LNCAP (cell line): Measurements from ENCODE around the gene PACS1.
A peak's percentile ranks its signal among the peaks of the same experiment; 100 is the strongest.

Experiments used
- TF ChIP-seq, protein P1 (sequence below): fragments of 450-650 bp; IDR thresholded peaks from 2 replicates; pipeline ENCODE4 v1.5.1; 2017; ENCODE audit warnings: mild to moderate bottlenecking

The PACS1 gene

DNA sequence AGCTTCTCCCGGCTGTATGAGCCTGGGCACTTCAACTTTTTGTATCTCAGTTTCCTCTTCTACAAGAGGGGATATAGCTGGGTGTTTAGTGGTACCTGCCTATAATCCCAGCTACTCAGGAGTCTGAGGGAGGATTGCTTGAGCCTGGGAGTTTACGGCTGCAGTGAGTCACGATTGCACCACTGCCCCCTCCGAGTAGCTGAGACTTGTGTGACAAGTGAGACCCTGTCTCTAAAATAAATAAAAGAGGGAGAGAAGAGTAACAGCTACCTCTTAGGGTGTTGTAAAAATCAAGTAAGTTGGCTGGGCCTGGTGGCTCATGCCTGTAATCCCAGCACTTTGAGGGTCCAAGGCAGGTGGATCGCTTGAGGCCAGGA lies 33.8 kb upstream of the PACS1 start:
- TF ChIP-seq, protein P1, sequence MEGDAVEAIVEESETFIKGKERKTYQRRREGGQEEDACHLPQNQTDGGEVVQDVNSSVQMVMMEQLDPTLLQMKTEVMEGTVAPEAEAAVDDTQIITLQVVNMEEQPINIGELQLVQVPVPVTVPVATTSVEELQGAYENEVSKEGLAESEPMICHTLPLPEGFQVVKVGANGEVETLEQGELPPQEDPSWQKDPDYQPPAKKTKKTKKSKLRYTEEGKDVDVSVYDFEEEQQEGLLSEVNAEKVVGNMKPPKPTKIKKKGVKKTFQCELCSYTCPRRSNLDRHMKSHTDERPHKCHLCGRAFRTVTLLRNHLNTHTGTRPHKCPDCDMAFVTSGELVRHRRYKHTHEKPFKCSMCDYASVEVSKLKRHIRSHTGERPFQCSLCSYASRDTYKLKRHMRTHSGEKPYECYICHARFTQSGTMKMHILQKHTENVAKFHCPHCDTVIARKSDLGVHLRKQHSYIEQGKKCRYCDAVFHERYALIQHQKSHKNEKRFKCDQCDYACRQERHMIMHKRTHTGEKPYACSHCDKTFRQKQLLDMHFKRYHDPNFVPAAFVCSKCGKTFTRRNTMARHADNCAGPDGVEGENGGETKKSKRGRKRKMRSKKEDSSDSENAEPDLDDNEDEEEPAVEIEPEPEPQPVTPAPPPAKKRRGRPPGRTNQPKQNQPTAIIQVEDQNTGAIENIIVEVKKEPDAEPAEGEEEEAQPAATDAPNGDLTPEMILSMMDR: no peak

DNA sequence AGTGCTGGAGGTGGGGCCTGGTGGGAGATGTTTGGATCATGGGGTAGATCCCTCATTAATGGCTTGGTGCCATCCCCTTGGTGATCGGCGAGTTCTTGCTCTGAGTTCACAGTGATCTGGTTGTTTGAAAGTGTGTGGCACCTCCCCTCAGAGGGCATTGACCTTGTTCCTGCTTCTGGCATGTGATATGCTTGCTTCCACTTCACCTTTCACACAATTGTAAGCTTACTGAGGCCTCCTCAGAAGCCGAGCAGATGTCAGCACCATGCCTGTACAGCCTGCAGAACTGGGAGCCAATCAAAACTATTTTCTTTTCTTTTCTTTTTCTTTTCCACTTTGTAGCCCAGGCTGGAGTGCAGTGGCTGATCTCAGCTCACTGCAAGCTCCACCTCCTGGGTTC lies 32.7 kb upstream of the PACS1 start:
- TF ChIP-seq, protein P1: no peak

DNA sequence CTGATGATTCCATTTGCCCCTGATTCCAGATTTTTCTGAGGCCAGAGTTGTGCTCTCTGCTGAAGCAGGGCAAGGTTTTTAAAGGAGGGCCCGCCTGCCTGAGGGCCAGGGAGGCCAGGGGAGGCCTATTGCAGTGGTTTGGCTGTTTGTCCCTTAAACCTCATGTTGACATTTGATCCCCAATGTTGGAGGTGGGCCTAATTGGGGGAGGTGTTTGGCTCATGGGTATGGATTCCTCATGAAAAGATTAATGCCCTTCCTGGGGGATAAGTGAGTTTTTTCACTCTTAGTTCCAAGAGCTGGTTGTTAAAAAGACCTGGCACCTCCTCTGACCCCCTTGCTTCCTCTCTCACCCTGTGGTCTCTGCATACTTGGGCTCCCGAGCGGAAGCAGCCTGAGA lies 30.3 kb upstream of the PACS1 start:
- TF ChIP-seq, protein P1: no peak

DNA sequence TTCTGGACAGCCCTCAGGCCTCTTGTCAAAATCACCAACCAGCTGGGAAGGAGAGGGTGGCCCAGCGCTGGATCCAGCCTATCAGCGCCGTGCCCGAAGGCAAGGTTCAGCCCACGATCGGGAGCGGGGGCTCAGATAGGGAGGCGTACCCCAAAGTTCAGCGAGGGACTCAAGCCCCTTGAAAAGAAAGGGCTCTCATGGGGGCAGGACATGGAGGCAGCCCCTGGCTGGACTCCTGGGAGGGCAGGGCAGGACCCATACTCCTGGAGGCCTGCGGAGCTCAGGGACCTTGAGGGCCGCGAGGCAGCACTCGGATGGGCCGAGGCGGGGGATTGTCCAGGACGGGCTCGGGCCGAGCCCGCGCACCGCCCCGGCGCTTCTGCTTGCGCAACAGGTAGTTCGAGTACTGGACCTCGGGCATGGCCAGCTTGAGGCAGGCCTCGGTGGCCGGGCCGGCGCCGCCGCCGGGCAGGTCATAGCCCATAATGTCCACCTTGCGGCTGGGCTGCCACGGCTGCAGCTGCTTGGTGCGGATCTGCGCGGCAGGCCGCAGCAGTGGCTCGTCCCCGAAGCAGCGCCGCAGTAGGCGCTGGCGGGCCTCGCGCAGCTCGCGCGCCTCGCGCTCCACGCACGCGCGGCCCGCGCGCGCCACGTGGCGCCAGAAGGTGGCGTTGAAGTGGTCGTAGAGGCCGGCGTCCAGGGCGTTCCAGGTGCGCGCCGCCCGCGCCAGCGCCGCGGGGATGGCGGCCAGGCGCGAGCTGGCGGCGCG lies 27.7 kb upstream of the PACS1 start:
- TF ChIP-seq, protein P1: no peak

DNA sequence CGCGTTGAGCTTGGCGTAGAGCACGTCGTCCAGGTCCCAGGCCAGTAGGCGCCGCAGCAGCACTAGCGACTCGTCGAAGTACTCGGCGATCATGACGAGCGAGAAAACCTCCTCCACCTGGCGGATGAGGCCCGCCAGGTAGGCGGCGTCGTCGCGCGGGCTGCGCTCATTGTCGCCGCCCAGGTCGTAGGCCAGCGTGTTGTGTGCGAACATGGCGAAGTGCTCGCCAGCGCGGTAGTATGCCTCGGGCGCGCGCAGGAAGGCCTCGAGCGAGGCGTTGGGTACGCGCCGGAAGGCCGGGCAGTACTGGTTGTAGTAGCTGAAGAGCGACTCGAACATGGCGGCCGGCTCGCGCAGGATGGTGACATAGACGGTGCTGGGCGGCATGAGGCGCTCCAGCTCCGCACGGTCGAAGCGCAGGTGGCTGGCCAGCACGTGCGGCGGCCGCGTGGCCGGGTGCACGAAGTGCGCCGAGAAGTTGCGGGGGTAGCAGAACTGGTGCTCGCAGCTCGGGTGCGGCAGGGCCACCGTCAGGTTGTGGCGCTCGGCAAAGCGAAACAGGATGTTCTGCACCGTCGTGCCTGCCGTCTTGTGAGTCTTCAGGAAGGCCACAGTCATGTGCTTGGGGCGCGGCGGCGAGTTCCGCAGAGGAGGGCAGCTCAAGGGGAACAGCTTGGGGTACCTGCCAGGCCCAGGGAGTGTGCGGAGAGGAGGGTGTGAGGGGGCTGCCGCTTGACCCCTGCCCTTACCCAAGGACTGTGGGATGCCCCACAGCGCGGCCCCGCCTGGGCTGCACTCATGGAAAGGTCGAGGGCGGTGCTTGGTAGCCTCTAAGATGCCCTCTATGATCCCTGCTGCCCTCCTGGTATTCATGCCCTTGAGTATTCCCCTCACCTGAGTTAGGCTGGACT lies 26.8 kb upstream of the PACS1 start:
- TF ChIP-seq, protein P1: no peak

DNA sequence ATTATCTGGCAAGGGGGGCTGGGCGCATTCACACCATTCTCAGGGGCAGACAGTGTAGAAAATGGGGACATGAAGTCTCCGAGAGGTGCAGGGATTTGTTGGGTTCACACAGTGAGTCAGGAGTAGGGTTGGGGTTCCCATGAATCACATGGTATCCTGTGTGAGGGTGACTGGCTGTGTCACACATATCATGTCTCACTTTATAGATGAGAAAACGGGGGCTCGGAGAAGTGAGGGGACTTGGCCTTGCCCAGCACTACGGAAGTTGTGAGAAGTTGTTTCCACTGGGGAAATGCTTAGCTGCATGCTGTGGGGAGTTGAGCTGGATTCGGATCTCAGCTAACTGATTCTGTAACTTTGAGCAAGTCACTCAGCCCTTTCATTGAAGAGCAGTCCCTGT lies 25.3 kb upstream of the PACS1 start:
- TF ChIP-seq, protein P1: no peak

DNA sequence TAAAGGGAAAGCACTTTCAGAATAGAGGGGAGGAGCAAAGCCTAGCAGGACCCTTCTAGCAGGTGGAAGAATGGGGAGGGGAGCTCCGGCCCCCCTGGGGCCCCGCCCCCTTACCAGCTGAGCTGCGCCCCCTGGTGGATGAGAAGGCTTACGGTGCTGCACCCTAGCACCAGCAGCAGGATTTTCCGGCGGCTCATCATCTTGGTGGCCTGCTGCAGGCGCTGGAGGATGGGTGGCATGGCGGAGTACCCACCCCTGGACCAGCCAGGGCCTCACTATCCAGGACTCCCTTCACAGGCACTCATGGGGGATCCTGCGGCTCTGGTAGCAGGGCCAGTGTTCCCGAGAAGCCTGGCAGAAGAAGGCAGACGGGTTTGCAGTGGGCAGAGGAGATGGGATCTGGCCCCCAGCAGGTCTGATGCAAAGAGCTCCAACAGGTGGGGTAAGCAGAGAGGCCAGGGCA lies 24.9 kb upstream of the PACS1 start:
- TF ChIP-seq, protein P1: peak; percentile 97
